PC-3 (cell line): Measurements from ENCODE around the gene GPR68.

Experiments used
- CTCF ChIP-seq: fragments of 300-600 bp; sonication (generic); conservative IDR thresholded peaks from 2 replicates; pipeline ENCODE4 v1.5.1; 2017; ENCODE audit warnings: antibody characterized with exemption, low read depth, mild to moderate bottlenecking, low read length
- EZH2 ChIP-seq: fragments of 300-600 bp; sonication (generic); IDR thresholded peaks from one replicate; pipeline ENCODE4 v1.6.1; 2017; ENCODE audit warnings: antibody characterized with exemption, mild to moderate bottlenecking, low read length; ENCODE audit not compliant: unreplicated experiment
- EZH2phosphoT487 ChIP-seq: fragments of 300-600 bp; sonication (generic); IDR thresholded peaks from 2 replicates; pipeline ENCODE4 v1.6.1; 2018; ENCODE audit warnings: mild to moderate bottlenecking, antibody characterized with exemption, low read length, borderline replicate concordance

DNA sequence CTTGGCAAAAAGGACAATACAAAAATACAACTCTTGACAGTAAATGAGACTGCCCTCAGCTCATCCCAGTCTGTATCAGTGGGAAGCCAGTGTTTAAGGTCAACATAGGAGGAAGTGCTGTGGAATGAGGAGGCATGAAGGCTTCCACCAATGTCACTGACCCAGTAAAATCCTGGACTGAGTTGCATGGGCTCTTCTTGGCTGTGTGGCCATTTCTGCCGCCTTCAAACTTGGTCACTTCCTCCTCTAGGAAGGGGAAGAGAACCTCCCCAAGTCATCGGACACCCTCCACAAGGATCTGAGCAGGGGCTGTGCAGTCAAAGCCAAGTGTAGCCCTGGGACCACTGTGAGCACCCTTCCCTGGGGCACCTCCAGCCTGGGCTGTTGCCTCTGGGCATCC is 11.9 kb downstream of the GPR68 start:
- TF ChIP-seq CTCF: no peak
- no peak for TF ChIP-seq EZH2
- TF ChIP-seq EZH2phosphoT487: no peak
